Transverse colon (tissue), 4 donors: ENCODE results near the gene ULBP2. TPM values are rescaled to one million over a fixed set of nuclear protein-coding genes. Genes with fewer than 3 reads are reported as not detected.

ENCODE experiments used
- DNase-seq: peaks from one replicate; pipeline ENCODE4 v3.0.0-alpha.2; 2019
- H3K27ac ChIP-seq, 4 donors: fragments of 200-600 bp; sonication (generic); 2 replicates each; pipeline ENCODE4 v1.5.1; 2016 to 2018; ENCODE audit warnings: inconsistent platforms in 4 of 4
- H3K27me3 ChIP-seq: fragments of 200-600 bp; sonication (generic); 2 replicates; pipeline ENCODE4 v1.5.1; 2017; ENCODE audit warnings: inconsistent platforms
- H3K36me3 ChIP-seq, 4 donors: fragments of 200-600 bp; sonication (generic); 2 replicates each; pipeline ENCODE4 v1.5.1; 2017 to 2019; ENCODE audit warnings: inconsistent platforms in 4 of 4
- H3K4me1 ChIP-seq, 4 donors: fragments of 200-600 bp; sonication (generic); 2 replicates each; pipeline ENCODE4 v1.5.1; 2017 to 2020; ENCODE audit warnings: inconsistent platforms in 4 of 4
- H3K4me3 ChIP-seq, 4 donors: fragments of 200-600 bp; sonication (generic); 1 replicate in 1 of 4; 2 replicates in 3 of 4; pipeline versions ENCODE4 v1.5.1 to v1.6.1; 2017 to 2019; ENCODE audit warnings: inconsistent platforms in 4 of 4
- H3K9me3 ChIP-seq, 2 donors: fragments of 200-600 bp; sonication (generic); 2 replicates each; pipeline ENCODE4 v1.5.1; 2017 to 2019; ENCODE audit warnings: inconsistent platforms in 2 of 2
- CTCF ChIP-seq, 5 experiments: fragments of 200-600 bp in 3 of 5; fragments of 450-650 bp in 2 of 5; sonication (generic) in 3 of 5; IDR thresholded peaks; 1 replicate in 2 of 5; 2 replicates in 3 of 5; pipeline ENCODE4 v1.5.1; 2016 to 2017; ENCODE audit warnings: antibody characterized with exemption in 5 of 5, inconsistent platforms in 3 of 5, mild to moderate bottlenecking in 2 of 5, moderate library complexity in 1 of 5
- EP300 ChIP-seq: sonication (generic); formaldehyde crosslinking; IDR thresholded peaks from one replicate; pipeline ENCODE4 v1.6.1; 2017; ENCODE audit warnings: antibody characterized with exemption, low read depth
- POLR2A ChIP-seq: fragments of 450-650 bp; IDR thresholded peaks from one replicate; pipeline ENCODE4 v1.6.1; 2016; ENCODE audit warnings: antibody characterized with exemption, mild to moderate bottlenecking, moderate library complexity
- POLR2AphosphoS5 ChIP-seq, 3 donors: sonication (generic); formaldehyde crosslinking; IDR thresholded peaks; one replicate each; pipeline ENCODE4 v1.6.1; 2016; ENCODE audit warnings: antibody characterized with exemption in 3 of 3
- WGBS, 2 donors: methylation state at CpG; one replicate each; pipeline ENCODE4 v1.1.5; 2018; ENCODE audit warnings: low coverage in 1 of 2; 5-methylcytosine and 5-hydroxymethylcytosine counted together
- in situ Hi-C, 4 donors: fragments of 200-750 bp; cut with MboI; loops; one replicate each; pipeline versions ENCODE4 v1.15.0 to v1.15.1; 2017; ENCODE audit warnings: low sequenced_read_pairs in 3 of 4, low pct_ligation_motif_present in 1 of 4, low pct_unique_long_range_greater_than_20kb in 1 of 4
- intact Hi-C: fragments of 100-400 bp; cut with DNase I; formaldehyde crosslinking; loops from one replicate; pipeline ENCODE4 v1.15.1; 2023; ENCODE audit warnings: low total_unique reads
- total RNA-seq, 4 donors: library from RNA; depleted of rRNA; stranded (reverse); fragments of >200 nt; gene quantifications; one replicate each; pipeline ENCODE4 v1.1.0, GENCODE V29; 2016

Gene ULBP2
- total RNA-seq, 4 donors from 2014 or later: not detected

GRCh38 chr6:149995971-149996370 is 54.2 kb downstream of the ULBP2 start:
- H3K27ac ChIP-seq: no peak overlapping the region
- peaks cover 97% of the 10 kb centered on the region for H3K27me3 ChIP-seq
- TF ChIP-seq POLR2AphosphoS5 (IDR thresholded peaks at IDR 0.05) (no peak), POLR2A (no peak), EP300 (no peak), CTCF (IDR thresholded peaks at IDR 0.05) (no peak)
- H3K4me1 ChIP-seq: peaks cover 1 to 5% (median 4%) of the 10 kb centered on the region in 4 donors
- in situ Hi-C loops: loop anchor here in 2 of 4 donors (10.0 kb wide), 1 partner anchor 51 kb away; the partner anchor contains the start of gene ULBP2 (in 2 of the 2)
- no peaks in the 10 kb centered on the region for H3K9me3 ChIP-seq
- WGBS, 2 donors: 83% methylated on average over 7 of the region's 7 CpGs; no CpG with 5 or more reads in 1 of the 2 donors
- no peak for DNase-seq
- H3K4me3 ChIP-seq: no peak overlapping the region
- no peaks in the 10 kb centered on the region for H3K36me3 ChIP-seq
- intact Hi-C loops: no loop called here

Other genes starting within 250 kb of the ULBP2 start
- gene LATS1, start 223.9 kb upstream of the ULBP2 start, total RNA-seq: 10 to 100 TPM; 13.1 to 28.4 (median 19.4) TPM
- gene NUP43, start 195.5 kb upstream of the ULBP2 start, total RNA-seq: 10 to 100 TPM; 14.7 to 54.3 (median 29.3) TPM
- 10 to 100 TPM; 25.8 to 97.3 (median 64.4) TPM for gene PCMT1, start 192.3 kb upstream of the ULBP2 start, total RNA-seq
- gene LRP11, start 77.7 kb upstream of the ULBP2 start, total RNA-seq: 10 to 100 TPM in 3 of 4 donors, 1 to 10 TPM in 1; 2.2 to 50.5 (median 21.2) TPM
- not detected for gene RAET1E, start 43.9 kb upstream of the ULBP2 start, total RNA-seq
- gene RAET1G, start 18.9 kb upstream of the ULBP2 start, total RNA-seq: not detected
- not detected for gene ULBP1, start 21.9 kb downstream of the ULBP2 start, total RNA-seq
- not detected for gene RAET1L, start 83.5 kb downstream of the ULBP2 start, total RNA-seq
- gene ULBP3, start 127.1 kb downstream of the ULBP2 start, total RNA-seq: 1 to 10 TPM in 1 of 4 donors, under 1 TPM in 1, not detected in 2; 0.79 to 2.0 TPM
- 10 to 100 TPM in 3 of 4 donors, 1 to 10 TPM in 1; 1.2 to 64.5 (median 38.8) TPM for gene PPP1R14C, start 201.0 kb downstream of the ULBP2 start, total RNA-seq